LNCaP clone FGC (cell line): ENCODE data around the gene PPP3CA.

ENCODE experiments used
- DNase-seq: peaks from one replicate; pipeline ENCODE4 v3.0.0-alpha.2; 2011; ENCODE audit warnings: low read depth
- H3K4me3 ChIP-seq: 2 replicates; pipeline ENCODE4 v1.5.1; 2011; ENCODE audit warnings: mild to moderate bottlenecking, low read depth, low read length, control low read depth
- TF ChIP-seq, protein P1 (sequence below): IDR thresholded peaks from 2 replicates; pipeline ENCODE4 v1.5.1; 2012; ENCODE audit warnings: mild to moderate bottlenecking; ENCODE audit not compliant: control insufficient read depth, insufficient read depth; ENCODE audit errors: extremely low read depth

PPP3CA gene

DNA sequence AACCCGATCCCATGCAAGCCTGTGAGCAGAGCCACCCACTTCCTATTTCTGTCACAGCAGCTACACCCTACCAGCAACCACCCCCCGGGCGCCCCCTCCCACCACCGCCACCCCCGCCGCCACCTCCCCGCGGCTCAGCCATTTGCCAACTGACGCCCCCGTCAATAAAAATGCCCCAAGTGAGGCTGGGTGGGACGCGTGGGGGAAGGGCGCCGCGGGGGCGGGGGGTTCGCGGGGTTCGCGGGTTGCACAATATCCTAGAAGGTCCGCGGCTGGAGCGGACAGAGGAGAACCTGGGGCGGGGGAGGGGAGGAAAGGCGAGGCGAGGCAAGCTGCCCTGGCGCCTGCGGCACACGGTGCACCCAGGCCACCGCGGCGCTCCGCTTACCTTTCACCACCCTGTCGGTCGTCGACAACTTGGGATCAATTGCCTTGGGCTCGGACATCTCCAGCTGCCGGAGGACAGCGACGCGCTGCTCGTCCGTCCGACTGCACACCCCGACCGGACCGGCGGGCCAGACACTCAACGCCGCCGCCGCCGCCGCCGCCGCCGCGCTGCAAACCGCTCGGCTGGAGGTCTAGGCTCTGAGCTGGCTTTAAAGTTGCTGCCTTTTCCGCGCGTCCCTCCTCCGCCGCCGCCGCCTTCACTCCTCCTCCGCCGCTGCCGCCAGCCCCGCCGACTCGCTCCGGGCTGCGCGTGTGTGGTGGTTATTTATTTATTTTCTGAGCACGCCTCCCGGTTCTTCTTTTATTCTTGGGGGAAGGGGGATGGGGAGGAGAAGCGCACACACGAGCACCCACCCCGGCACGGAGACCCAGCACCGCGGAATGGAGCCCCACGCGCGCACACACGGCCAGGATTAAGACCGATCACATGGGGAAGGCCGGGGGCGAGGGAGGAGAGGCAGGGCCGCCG, 717 bp downstream of the PPP3CA start:
- peak overlapping the region; percentile 95 for H3K4me3 ChIP-seq
- no peak for DNase-seq
- TF ChIP-seq, protein P1, sequence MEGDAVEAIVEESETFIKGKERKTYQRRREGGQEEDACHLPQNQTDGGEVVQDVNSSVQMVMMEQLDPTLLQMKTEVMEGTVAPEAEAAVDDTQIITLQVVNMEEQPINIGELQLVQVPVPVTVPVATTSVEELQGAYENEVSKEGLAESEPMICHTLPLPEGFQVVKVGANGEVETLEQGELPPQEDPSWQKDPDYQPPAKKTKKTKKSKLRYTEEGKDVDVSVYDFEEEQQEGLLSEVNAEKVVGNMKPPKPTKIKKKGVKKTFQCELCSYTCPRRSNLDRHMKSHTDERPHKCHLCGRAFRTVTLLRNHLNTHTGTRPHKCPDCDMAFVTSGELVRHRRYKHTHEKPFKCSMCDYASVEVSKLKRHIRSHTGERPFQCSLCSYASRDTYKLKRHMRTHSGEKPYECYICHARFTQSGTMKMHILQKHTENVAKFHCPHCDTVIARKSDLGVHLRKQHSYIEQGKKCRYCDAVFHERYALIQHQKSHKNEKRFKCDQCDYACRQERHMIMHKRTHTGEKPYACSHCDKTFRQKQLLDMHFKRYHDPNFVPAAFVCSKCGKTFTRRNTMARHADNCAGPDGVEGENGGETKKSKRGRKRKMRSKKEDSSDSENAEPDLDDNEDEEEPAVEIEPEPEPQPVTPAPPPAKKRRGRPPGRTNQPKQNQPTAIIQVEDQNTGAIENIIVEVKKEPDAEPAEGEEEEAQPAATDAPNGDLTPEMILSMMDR = no peak

DNA sequence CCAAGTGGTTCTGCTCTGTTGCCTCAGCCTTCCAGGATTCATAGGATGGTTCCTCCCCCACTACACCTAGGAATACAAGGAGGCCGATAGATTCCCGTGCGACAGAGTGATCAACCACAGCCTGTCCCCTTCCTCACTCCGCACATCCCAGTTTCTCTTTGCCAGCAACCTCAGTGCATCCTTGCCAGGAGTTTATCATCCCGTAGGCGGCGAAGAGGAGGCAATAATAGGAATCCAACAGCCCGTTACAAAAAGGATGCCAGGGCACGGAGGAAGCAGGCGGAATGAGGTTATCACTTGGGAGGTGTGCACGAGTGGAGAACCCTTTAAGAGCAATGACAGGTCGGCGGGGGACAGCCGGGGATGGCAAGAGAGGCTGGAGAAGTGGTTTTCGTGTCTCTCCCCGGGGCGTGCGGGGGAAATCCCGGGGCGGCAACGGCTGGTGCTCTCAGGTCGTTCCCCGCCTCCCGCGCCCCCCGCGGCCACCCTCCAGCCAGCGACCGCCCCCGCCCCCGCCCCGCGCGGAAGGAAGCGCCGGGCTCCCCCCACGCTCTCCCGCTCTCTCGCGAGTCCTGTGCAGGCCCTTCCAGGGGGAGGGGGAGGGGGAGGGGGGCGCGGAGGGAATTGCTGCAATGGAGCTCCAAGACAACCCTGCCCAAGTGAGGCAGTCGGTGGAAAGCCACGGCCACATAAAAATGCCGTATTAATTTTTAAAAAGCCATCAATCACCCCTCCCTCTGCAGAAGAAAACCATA, 1.6 kb downstream of the PPP3CA start:
- H3K4me3 ChIP-seq = peak overlapping the region; percentile 95
- no peak for DNase-seq
- TF ChIP-seq, protein P1 = no peak

DNA sequence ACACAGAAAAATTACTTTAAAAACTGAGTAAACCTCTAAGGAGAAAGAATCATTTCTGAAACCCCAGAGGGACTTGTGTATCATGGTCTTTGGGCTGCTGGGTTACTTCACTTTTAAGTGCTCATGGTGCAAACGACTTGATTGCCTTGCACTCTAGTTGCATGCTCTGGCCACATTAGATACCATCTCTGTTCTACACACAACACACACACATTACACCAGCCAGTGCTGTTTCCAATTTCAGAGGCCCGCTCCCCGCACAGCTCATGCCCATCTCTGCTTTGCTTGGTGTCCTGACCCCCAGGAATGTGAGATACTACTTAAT, 2.1 kb downstream of the PPP3CA start:
- peak overlapping the region; percentile 95 for H3K4me3 ChIP-seq
- no peak for DNase-seq
- TF ChIP-seq, protein P1 = no peak

DNA sequence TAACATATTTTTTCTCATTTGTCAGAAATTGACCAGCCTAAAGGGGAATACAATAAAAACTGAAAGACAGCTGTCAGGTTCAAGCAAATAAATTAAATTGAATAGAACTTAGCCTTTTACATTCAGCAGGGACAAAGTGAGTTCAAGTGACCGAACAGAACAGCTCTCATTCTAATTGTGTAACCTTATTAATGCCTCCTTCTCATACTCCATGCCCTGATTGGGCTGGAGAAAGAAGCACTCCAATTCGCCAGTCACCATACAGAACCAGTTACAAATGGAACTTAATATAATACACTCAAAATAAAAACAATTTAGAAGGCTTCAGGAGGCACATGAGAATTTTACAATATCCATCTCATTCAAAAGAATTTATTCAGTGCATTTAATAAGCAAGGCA, 8.0 kb downstream of the PPP3CA start:
- no peak for DNase-seq
- peak overlapping the region; percentile 95 for H3K4me3 ChIP-seq
- TF ChIP-seq, protein P1 = no peak

DNA sequence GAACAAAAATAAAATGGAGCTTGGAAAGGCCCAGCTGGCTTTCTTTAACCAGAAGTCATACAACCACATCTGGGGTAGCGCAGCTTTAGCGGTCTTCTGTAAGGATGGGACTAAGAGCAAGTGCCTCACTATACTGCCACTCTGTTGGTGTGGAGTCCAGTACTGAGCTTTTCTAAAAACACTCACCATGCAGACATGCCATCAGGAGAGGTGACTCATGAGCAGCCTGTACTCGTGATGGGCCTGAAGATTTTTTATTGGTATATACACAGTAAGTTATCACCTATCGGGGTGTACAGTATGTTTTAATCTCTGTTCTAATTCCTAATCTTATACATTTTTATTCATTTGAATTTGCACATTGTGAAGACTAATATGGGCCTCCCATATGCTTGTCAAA, 9.6 kb downstream of the PPP3CA start:
- H3K4me3 ChIP-seq = peak overlapping the region; percentile 10; the same call in 1 of the 2 replicates
- TF ChIP-seq, protein P1 = no peak
- no peak for DNase-seq

DNA sequence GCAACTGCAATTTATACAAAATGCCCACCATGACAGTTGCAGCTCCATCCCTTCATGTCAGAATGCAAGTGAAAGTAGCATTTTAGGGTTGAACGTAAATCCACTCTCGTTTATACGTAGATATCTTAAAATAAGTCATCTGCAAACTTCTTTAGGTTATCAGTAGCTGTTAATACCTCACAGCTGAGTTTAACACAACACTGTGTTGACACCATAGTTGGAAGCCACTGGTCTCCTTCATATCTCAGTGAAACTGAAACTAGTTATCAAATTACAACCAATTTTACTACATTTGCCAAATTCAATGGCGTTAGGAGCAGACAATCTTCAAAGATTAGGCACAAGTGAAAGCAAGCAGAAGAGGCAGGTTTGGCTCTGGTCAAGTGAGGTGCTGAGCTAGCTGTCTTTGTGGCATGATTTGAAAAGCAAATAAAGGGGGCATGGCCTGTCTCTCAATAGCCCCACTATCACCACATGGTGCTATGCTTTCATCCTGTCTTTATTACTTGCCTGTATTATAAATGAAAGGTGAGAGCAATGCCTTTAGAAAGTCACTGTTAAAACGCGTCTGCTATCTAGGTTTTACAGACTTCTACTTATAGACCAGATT, 12.3 kb downstream of the PPP3CA start:
- no peak for DNase-seq
- no peak overlapping the region for H3K4me3 ChIP-seq
- TF ChIP-seq, protein P1 = no peak
